ENCODE measurements around the gene EPC2. TPM values are rescaled to one million over a fixed set of nuclear protein-coding genes. Genes with fewer than 3 reads are reported as not detected.

The EPC2 gene
- polyA plus RNA-seq, 1 donor: 26.4 TPM

GRCh38 chr2:148814860-148815419, 170.4 kb downstream of the EPC2 start:
- DNase-seq: no peak

DNA sequence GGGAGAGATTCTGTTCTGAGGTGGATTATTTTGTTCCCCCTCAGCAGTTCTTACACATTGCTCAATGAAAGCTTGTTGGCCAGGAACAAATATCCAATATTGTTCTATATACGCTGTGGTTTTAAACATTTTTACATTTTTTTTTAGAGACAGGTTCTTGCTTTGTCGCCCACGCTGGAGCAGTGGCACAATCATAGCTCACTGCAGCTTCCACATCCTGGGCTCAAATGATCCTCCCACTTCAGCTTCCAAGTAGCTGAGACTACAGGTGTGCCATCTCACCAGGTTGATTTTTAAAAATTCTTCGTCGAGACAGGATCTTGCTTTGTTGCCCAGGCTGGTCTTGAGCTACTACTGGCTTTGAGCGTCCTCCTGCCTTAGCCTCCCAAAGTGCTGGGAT, 171.6 kb downstream of the EPC2 start:
- no peak for DNase-seq

DNA sequence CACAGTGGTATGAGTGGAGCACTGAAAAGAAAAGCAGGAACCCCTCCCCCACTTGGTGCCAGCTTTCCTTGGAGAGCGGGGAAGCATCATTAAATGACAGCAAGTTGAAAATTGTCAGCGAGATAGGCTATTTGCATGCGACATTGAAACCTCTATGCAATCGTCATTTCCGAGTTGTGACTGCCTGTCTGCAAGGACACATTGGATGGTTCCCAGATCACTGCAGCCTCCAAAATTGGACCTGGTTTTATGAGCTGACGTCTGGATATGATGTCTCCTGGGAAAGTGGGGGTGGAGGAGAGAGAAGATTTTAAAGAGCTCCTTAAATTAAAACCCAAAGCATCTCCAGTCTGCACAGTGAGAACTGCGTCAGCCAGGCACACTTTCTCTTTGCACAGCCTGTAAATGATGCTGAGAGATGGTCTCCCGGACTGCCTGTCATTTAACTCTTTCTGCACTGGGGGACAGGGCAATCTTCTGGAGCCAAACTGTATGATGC, 172.7 kb downstream of the EPC2 start:
- peak; percentile 18 for DNase-seq

GRCh38 chr2:148819019-148819585, 174.6 kb downstream of the EPC2 start:
- DNase-seq: peak; percentile 24

- DNase-seq: no peak
These were observed 179.6 kb downstream of the EPC2 start for GRCh38 chr2:148824190-148824589.

DNA sequence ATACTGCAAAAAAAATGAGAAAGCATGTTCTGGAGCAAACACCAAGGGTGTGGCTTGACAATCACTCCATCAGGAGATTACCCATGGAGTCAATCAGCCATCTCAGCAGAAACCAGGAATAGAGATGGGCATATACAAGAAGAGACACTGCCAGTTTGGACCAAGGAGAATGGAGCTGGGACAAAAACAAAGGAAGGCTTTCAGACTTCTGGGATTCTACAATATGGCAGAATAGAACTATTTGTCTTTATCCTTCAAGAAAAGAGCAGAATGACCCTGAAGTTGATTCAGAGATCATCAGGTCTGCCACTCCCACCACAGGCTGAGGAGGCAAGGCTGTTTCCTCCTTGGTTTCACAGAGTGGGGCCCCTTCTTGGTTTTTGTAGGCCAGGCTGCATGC, 182.2 kb downstream of the EPC2 start:
- no peak for DNase-seq

GRCh38 chr2:148828941-148829340, 184.4 kb downstream of the EPC2 start:
- DNase-seq: no peak

- DNase-seq: no peak
These were observed 185.1 kb downstream of the EPC2 start for GRCh38 chr2:148829618-148830017.

GRCh38 chr2:148832637-148833036, 188.1 kb downstream of the EPC2 start:
- no peak for DNase-seq

Other genes starting within 250 kb of the EPC2 start
- 0.96 TPM for gene KIF5C, start 230.5 kb downstream of the EPC2 start, polyA plus RNA-seq (ENCODE audit: insufficient read length)

All from hindlimb muscle (tissue), 1 donor.